ENCODE results near the gene RAB1B. TPM values are rescaled to one million over a fixed set of nuclear protein-coding genes. Genes with fewer than 3 reads are reported as not detected.
"Not testable (repeated sequence)": the region's sequence is repeated elsewhere in the genome, so short reads cannot be mapped to it uniquely, and the experiment has no call there.

The RAB1B gene
- total RNA-seq, 1 donor from 2014 or later: 22.8 TPM

GRCh38 chr11:66265531-66266377 lies 2.7 kb upstream of the RAB1B start:
- FAIRE-seq: no peak
- DNase-seq (ENCODE audit: low spot score in 2 of 2): no peak

GRCh38 chr11:66266378-66267038 lies 1.9 kb upstream of the RAB1B start:
- no peak for DNase-seq (ENCODE audit: low spot score in 2 of 2)
- no peak for FAIRE-seq

GRCh38 chr11:66267039-66267378 lies 1.4 kb upstream of the RAB1B start:
- DNase-seq (ENCODE audit: low spot score in 2 of 2) (no peak), FAIRE-seq (no peak)

GRCh38 chr11:66267379-66268243 lies 828 bp upstream of the RAB1B start:
- DNase-seq (ENCODE audit: low spot score in 2 of 2) (peak; percentile 89 to 90), FAIRE-seq (no peak)

- peak in 1 of 2 donors; percentile 49 for DNase-seq (ENCODE audit: low spot score in 2 of 2)
- FAIRE-seq: no peak
Observed at GRCh38 chr11:66268952-66269905, 790 bp downstream of the RAB1B start.

- DNase-seq (ENCODE audit: low spot score in 2 of 2) (no peak), FAIRE-seq (no peak)
Observed at GRCh38 chr11:66271816-66272215, 3.4 kb downstream of the RAB1B start.

GRCh38 chr11:66272596-66272995 lies 4.2 kb downstream of the RAB1B start:
- DNase-seq (ENCODE audit: low spot score in 2 of 2) (no peak), FAIRE-seq (no peak)

GRCh38 chr11:66274219-66274618 lies 5.8 kb downstream of the RAB1B start:
- no peak for DNase-seq (ENCODE audit: low spot score in 2 of 2)
- FAIRE-seq: no peak

GRCh38 chr11:66275396-66275795 lies 7.0 kb downstream of the RAB1B start:
- DNase-seq (ENCODE audit: low spot score in 2 of 2) (no peak), FAIRE-seq (no peak)

- no peak for FAIRE-seq
- DNase-seq (ENCODE audit: low spot score in 2 of 2): no peak
Observed at GRCh38 chr11:66275984-66276612, 7.7 kb downstream of the RAB1B start.

- not testable (repeated sequence) for FAIRE-seq; DNase-seq (ENCODE audit: low spot score in 2 of 2)
Observed at GRCh38 chr11:66276619-66277018, 8.2 kb downstream of the RAB1B start.

GRCh38 chr11:66277064-66277463 lies 8.6 kb downstream of the RAB1B start:
- not testable (repeated sequence) for DNase-seq (ENCODE audit: low spot score in 2 of 2); FAIRE-seq

GRCh38 chr11:66277471-66278362 lies 9.3 kb downstream of the RAB1B start, which contains the start of gene CNIH2:
CNIH2 (plus strand) TSS chr11:66278175; CDS start chr11:66278457, 282 bp downstream.
- FAIRE-seq: no peak
- peak; percentile 80 to 85 for DNase-seq (ENCODE audit: low spot score in 2 of 2)

- DNase-seq (ENCODE audit: low spot score in 2 of 2) (peak in 1 of 2 donors; percentile 60), FAIRE-seq (no peak)
Observed at GRCh38 chr11:66278363-66279091, 10.1 kb downstream of the RAB1B start.

GRCh38 chr11:66279092-66279734 lies 10.8 kb downstream of the RAB1B start:
- DNase-seq (ENCODE audit: low spot score in 2 of 2): no peak
- no peak for FAIRE-seq

- FAIRE-seq (no peak), DNase-seq (ENCODE audit: low spot score in 2 of 2) (no peak)
Observed at GRCh38 chr11:66280428-66280827, 12.0 kb downstream of the RAB1B start.

- no peak for DNase-seq (ENCODE audit: low spot score in 2 of 2)
- FAIRE-seq: no peak
Observed at GRCh38 chr11:66281001-66281400, 12.6 kb downstream of the RAB1B start.
